Kidney capillary endothelial cell (primary cell): ENCODE results near the gene RAPGEF4.
A peak's percentile ranks its signal among the peaks of the same experiment; 100 is the strongest.

Experiments
- DNase-seq: peaks from one replicate; pipeline ENCODE4 v3.0.0-alpha.2; 2018; ENCODE audit warnings: low spot score

The RAPGEF4 gene

DNA sequence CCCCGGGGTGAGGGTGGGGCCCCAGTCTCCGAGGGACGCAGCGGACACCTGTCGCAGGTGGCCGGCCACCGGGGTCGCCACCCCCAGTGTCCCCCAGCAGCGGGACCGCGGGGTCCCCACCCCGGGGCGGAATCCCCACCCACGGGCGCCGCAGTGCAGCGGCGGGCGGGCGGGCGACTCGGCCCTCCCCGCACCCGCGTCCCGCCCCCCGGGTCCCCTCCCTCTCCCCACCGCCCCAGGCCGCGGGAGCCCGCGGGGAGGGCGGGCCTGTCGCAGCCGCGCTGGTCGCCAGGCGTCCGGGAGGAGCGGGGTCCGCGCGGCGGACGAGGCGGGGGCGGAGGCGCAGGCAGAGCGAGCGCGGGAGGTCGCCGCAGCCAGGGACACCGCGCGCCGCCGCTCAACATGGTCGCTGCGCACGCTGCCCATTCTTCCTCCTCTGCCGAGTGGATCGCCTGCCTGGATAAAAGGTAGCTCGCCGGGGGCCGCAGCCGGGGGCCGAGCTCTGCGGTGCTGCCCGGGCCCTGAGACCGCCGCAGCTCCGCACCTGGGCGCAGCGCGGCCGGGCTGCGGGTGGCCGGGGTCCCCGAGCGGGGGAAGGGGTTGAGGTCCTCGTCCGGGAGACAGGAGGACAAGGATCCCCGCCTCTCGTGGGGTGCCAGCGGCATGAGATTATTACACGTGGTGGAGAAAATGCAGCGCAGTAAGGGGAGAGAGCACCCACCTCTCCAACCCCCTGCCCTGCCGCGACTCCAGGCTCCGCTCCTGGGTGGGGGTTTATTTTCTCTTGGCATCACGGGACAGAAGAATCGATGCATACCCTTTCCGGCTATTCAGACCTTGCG is at the start of gene RAPGEF4:
RAPGEF4 (plus strand) TSS at position 264 of the 842 bp plus-strand sequence; CDS start at position 403, 139 bp downstream.
- DNase-seq: no peak

DNA sequence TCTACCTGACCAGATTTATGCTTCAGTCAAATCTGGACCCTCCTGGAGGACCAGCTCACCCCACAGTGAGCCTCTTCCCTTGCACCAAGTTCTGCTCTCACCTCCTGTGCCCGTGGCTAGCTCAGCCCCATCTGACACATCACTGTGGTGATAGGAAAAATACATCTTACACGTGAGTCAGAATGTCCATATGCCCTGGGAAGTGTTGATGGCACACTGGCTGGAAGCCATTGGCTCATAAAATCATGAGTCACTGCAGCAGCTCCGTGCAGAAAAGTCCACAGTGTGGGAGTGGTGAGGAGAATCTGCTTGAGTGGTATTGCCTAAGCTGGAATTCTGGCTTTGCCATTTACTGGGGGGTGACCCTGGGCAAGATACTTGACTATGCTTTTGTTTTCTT is 42.6 kb upstream of the RAPGEF4 start:
- DNase-seq: peak; percentile 94

DNA sequence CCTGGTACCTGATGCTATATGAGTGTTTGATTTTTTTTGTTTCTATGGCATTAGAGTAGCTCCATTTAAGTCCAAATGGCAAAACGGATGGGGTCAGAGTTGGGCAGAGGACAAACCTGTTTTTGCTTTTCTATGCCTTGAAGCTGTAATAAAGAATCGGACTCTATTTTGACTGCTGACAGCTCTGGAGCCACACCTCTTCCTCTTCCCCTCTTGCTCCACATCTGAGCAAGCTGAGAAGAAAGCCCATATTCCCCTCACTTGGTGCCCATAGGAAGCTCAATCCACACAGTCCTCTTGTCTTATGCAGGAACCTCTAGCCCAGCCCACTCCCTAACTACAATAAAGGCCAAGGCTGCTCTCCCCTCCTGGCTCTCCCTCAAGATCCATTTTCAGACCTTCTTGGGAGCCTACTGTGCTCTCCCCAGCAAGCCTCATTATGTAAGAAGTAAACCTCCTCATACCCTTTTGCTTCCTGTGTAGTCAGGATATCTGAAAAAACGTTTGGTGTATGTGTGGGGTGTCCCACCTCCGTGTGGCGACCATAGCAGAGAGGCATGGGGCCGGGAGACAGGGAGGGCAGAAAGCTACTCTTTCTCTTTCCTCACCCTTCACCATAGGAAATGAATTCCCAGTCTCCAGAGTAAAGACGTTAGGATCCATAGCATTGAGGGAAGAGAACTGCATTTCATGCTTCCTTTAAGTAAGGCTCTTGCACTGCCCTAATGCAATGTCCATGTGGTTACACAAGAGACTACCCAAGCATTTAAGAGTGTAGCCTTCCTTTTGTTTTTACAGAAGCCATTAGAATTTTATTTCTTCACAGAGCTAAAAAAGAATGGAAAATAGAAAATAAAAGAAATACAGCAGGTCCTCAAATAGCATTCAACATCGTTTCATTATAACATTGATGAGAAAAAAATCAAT is 41.9 kb upstream of the RAPGEF4 start:
- no peak for DNase-seq

DNA sequence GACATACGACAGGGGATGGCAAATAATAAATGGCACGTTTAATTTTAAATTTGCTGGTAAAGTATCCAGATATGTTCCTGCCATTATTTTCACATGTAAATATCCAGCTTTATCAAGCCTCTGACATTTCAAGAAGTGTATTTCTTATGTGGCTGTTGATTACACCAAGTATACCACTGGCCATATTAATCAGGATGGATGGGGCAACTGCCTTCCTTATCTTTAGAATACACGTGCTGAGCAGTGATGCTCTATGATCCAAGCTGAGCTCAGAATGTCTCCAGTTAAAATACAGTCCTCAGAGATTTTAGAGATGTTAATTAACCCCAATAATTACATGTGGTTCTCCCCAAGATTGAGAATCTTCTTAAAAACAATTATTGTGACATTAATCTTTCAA is 38.3 kb upstream of the RAPGEF4 start:
- DNase-seq: no peak

DNA sequence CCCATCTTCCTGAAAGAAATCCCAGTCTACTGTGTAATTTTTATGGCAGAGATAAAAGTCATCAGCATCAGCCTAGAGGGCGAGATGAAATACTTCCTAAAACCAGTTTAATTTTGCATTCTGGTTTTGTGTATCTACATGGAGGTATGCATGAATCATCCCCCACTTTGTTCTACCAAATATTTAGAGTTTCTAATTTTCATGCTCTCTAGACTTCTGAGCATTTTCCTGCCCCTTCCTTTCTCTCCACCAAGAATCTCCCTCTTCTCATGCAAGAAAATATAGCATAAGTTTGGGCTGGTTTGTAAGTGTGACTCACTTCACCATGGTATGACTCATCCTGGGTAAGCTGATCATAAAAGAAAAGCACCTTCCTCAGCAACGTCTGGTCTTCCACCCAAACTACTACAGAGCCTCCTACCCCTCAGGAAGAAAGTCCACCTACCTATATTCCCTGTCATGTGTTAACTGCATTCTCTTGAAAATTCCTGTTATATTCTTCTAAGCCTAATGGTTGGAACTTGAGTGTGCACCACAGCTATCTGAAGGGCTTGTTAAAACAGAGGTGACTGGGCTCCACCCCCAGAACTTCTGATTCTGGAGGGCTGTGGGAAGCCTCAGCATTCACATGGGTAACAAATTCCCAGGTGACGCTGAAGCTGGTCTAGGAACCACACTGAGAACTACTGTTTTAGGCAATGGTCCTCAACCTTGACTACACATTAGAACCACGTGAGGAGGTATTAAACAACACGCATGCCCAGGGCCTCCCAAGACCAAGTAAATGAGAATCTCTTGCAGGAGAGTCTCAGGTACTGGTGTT is 37.4 kb upstream of the RAPGEF4 start:
- DNase-seq: peak; percentile 71

DNA sequence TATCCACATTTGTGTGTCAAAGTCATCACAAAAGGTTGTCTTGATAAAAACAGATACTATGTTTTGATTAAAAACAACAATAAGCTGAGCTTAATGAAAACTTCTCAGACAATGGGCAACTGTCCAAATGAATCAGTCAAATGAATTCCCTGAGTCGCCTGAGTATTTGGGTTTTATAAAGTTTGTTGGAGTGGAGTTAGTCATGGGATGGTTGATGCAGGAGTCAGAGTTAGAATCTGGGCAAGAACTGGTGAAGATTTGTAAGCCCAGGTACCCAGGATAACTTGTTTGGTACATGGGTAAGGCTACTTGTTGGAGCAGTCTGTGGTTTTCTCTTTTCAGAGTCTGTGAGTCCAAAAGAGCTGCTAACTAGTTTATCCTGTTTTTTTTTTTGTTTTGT is 34.4 kb upstream of the RAPGEF4 start:
- DNase-seq: peak; percentile 65

DNA sequence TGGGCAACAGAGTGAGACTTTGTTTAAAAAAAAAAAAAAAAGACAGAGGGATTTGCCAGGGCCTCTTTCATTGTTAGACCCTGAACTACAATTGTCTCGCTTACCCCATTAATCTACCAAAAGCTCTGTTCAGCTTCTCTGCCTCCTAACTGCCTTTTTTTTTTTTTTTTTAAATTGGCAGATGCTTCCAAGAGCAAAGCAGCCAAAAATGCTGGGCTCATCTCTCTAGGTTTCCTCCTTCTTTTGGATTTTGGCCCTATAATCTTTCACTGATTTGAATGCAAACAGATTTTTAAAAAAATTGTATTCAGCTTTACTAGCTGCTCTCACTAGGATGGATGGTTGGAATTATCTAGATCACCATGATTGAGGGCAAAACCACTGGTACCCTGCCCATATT is 33.2 kb upstream of the RAPGEF4 start:
- no peak for DNase-seq

DNA sequence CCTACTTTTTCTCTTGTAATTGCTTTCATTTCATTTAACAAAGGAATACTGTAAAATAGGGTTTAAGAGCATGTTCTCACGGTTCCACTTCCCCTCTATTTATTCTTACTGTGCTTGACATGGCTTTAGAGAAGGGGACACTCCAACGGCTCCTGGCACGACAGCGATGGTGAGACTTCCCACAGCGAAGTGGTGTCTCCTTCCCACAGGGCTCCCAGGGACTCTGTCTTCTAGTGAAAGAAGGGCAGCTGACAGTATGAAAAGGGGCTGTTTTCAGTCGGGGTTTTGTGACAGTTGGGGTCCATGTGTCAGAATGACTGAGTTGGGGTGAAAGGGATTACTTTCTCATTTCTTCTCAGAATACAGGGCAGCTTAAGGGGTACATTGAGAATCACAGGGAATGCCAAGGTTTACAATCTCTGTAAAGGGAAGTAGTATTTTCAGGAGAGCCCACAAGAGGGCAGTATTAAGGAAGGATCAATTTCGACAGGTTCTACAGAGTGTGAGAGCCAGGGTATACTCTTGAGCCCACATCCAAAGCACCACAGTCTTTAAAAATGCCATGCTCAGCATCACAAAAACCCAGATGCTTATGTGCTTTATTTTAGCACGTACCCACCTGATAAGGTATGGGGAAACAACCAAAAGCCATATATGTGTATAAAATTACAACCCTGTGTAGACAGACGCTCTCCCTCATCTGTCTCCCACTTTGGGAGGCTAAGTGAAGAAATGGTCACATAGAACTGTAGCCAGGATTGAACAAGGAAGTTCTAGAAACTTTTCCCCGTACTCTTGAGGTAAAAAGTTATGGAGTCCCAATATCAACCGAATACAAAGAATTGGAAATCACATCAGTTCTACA is 31.3 kb upstream of the RAPGEF4 start:
- DNase-seq: peak; percentile 42

DNA sequence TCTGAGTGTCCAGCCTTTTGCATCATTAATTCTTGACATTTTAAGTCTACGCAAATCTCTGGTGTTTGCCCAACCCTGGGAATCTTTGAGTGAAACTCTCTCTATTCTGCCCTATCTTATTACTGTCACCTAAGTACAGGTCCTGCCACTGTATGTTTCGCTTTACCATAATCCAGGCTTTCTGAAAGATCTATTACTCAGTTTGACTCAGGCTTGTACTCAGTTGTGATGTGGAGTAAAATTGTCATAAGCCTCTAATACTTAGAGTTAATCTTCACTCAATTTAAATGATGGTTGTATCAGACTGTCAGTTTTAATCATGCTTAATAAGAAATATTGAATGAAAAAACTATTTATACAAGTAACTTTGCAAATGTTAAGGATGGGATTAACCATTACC is 30.3 kb upstream of the RAPGEF4 start:
- DNase-seq: no peak

DNA sequence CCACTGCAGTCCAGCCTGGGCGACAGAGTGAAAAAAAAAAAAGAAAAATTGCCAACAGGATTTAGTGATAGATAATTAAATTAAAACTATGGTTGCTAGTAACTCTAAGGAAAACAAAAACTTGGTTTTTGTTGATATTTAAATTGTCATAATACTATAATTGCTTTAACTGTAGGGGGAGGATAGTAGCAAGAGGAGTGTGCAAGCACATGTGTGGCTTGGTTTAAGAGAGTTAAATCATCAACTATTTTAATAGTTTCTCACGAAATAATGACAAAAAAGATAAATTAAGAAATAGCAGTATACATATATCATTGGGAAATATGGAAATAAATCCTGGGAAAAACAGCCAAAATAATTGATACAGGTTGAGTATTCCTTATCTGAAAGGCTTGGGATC is 27.4 kb upstream of the RAPGEF4 start:
- no peak for DNase-seq

DNA sequence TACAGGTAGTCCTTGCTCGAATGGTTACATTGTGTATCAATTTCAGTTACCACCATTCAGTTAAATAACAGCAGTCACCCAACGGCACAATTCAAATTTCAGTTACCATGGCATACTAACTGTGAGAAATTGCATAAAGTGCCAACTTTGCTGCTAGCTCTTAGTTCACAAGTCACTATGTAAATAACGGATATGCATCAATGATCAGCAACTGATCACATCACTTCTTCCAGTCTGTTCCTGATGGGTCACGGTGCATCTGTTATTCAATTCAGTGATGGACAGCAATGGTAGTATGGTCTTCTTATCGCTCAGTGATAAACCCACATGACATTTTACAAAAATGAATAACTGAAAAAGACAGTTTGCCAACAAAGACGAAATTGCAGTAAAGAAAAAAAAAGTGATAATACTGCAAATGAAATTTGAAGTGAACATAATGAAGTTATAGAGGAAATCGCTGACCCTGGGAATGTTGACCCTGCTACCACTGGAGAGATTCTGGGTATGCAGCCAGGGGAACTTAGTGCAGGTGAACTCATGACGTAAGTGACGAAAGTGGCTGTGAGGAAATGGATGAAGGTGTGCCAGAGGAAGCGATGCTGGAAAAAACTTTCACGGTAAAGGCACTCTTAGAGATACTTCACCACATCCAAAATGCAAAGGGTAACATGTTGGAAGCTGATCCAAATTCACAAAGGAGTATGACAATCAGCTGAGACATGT is 25.9 kb upstream of the RAPGEF4 start:
- DNase-seq: no peak

DNA sequence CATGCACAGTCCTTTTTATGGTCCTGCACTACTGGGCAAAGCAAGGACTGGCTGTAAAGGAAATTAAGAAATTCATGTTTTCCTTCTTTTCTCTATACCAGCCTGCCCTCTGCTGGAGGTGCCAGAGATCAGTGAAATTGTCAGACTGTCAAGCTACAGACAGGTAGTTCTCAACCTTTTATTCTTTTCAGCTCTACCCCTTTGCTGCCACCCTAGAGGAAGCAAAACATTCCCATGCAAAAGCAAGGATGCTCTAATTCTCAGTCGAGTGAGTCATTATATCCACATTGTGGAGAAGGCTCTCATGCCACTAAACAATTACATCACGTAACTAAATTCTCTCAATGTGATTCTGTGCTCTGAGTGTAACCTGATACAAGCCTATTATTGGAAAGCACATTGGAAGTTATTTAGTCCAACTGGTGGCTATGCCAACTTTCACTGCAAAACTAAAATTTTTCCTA is 25.0 kb upstream of the RAPGEF4 start:
- peak; percentile 51 for DNase-seq

DNA sequence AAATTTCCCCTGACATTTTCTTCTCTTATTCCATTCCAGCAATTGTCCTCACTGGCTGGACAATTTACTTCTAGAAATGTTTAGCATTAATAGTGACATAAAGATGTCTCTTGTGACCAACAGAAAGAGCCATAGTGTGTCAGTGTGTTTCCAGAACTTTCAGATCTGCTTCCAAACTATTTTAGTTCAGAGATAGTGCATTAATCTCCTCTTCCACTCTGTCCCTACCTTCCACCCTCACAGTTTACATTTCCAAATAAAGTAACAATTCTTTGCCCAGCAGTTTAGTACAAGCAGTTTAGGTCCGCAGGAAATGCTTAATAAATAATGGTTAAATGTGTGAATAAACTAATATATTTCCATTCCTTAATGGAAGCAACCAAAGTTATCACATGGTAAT is 24.5 kb upstream of the RAPGEF4 start:
- DNase-seq: no peak

DNA sequence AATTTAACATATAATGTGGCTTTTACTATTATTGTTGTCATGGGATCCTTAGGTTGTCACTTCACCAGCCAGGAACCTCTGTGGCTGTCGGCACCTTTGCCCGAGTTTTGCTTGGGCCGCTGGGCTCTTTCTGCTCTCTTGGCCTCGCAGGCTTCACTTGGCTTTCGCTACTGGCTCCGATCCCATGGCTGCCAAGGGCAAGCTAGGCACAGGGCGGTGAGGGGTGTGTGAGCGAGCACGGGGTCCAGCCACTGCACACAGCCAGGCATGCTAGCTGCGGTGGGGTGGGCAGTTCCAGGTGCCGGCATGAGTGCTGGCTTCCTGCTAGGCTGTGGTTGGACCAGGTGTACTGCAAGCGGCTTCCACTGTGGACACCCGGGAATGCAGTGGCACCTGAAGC is 23.4 kb upstream of the RAPGEF4 start:
- no peak for DNase-seq

DNA sequence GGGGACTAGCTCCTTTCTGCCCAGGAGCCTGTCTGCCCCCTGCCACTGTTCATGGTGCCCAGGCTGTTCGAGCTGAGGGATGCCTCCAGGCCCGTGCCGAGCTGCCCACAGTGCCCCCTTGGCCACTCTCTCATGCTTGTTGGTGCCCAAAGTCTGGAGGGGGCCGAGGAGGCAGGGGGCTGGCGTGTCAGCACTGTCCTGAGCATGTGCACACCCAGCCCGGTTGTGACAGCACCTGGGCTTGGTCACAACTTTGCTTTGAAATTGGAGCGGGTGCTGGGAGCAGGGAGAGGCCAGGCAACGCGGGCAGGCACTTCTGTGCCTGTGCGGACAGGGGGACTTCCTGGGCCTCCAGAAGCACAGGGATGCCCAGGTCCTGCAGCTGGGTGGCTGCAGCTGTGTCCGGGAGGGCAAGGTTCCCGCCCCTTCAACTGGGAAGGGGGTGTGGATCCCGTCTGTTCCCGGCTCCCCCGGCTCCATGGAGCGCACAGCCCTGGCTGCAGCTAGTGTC is 22.2 kb upstream of the RAPGEF4 start:
- no peak for DNase-seq

DNA sequence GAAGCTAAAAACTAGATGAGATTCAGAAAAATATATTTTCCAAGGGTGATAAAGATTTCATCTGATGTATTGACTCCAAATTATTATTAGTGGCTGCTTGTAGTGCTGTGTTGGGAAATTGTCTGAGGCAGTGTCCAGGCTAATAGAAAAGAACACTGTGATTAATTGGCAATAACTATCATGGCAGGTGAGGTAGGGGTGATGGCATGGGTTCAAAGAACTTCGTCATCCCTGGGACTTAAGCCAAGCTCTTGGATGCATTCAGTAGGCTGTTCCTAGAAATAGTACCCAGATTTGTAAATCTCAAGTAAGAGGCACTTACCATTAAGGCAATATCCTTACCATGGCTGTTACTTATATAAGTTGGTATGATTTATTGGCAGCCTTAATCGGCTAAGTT is 13.2 kb upstream of the RAPGEF4 start:
- DNase-seq: no peak

DNA sequence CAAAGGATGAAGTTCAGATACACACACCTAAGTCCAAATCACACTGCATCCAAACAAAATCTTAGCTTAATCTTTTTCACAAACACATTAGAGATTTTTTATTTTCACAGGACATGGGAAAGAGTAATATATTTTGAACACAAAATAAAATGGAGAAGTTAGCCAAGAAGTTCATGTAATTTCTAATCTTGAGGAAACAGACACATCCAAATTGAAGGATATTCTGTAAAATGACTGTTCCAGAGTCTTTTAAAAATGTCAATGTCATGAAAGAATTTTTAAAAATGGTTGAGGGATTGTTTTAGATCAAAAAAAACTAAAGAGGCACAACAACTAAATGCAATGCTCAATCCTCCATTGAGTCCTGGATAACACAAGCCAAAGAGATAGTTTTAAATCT is 12.4 kb upstream of the RAPGEF4 start:
- DNase-seq: no peak

DNA sequence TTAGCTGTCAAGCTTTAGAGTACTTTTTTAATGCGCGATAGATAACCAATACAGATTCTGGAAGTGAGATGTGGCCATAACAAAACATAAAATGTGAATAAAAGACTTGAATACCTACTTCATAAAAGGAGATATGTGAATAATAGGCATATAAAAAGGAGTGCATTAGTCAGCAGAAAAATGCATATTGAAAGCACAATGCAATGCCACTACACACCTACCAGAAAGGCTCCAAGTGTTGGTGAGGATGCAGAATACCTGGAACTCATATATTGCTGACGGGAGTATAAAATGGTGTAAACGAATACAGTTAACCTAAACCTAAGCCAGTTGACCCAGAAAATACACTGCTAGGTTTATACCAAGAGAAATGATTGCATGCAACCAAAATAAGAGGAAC is 10.9 kb upstream of the RAPGEF4 start:
- DNase-seq: no peak

DNA sequence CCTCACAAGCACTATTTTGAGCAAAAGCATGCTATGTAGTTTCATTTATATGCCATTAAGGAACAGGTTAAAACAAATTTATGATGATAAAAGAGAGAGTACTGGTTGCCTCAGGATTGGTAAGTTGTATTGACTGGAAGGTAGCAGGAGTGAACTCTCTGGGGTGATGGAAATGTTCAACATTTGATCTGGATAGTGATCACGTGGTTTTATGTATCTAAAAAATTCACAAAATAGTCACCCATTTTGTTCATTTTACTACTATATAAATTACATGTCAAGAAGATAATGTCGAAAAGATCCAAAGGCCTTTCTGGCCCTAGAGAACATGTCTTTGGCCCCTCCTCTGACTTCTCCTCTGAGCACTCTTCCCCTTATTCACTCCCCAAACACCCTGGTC is 10.4 kb upstream of the RAPGEF4 start:
- no peak for DNase-seq

DNA sequence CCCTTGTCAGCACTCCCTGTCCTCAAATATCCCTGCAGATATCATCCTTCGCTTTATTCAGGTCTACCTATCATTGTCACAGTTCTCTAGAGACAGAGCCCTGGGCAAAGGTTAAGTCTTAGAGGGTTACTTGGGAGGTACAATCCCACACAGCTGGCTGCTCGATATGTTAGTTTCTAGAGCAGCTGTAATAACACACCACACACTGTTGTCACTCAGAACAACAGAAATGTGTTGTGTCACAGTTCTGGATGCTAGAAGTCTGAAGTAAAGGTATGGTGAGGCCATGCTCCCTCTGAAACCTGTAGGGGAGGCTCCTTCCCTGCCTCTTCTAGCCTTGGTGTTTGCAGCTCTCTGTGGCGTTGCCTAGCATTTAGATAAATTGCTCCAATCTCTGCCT is 9.9 kb upstream of the RAPGEF4 start:
- DNase-seq: no peak
